A673 (cell line): ENCODE results near the gene RAB27B. TPM values are rescaled to one million over a fixed set of nuclear protein-coding genes. Genes with fewer than 3 reads are reported as not detected.
A peak's percentile ranks its signal among the peaks of the same experiment; 100 is the strongest.

Source experiments
- BruUV-seq: library from RNA; stranded (reverse); fragments of 400-500 nt; replicated peaks from 2 replicates; lab custom pipeline; 2021; lab: Mats Ljungman, UMichigan
- CTCF ChIA-PET: fragments of 300-600 bp; sonication (Branson Sonifier 250); formaldehyde crosslinking; loops from one replicate; lab custom pipeline; 2022; ENCODE audit warnings: antibody characterized with exemption; lab: Charles Lee
- POLR2A ChIA-PET: fragments of 300-600 bp; sonication (Branson Sonifier 250); formaldehyde crosslinking; loops from one replicate; lab custom pipeline; 2022; ENCODE audit warnings: antibody characterized with exemption; ENCODE audit not compliant: low non-redundant PET; lab: Charles Lee
- DNase-seq: peaks from one replicate; pipeline ENCODE4 v3.0.0-alpha.2; 2015; ENCODE audit warnings: low spot score
- H3K27ac ChIP-seq: fragments of 200-600 bp; sonication (generic); 2 replicates; pipeline ENCODE4 v1.5.1; 2016; ENCODE audit warnings: mixed run types, low read depth, mild to moderate bottlenecking, mixed read lengths, antibody characterized with exemption, low read length; ENCODE audit not compliant: poor library complexity, severe bottlenecking
- H3K27me3 ChIP-seq: fragments of 200-600 bp; sonication (generic); replicated peaks from 2 replicates; pipeline ENCODE4 v1.6.1; 2017; ENCODE audit warnings: mixed run types, low read depth, mild to moderate bottlenecking, mixed read lengths, antibody characterized with exemption, low read length; ENCODE audit not compliant: insufficient read depth, poor library complexity
- H3K36me3 ChIP-seq: fragments of 200-600 bp; sonication (generic); 2 replicates; pipeline ENCODE4 v1.6.1; 2016; ENCODE audit warnings: mixed run types, mild to moderate bottlenecking, mixed read lengths, antibody characterized with exemption, low read length; ENCODE audit not compliant: insufficient read depth, poor library complexity, severe bottlenecking
- H3K4me1 ChIP-seq: fragments of 200-600 bp; sonication (generic); 2 replicates; pipeline ENCODE4 v1.6.1; 2017; ENCODE audit warnings: mixed run types, mild to moderate bottlenecking, mixed read lengths, antibody characterized with exemption, low read length; ENCODE audit not compliant: insufficient read depth, poor library complexity, severe bottlenecking
- H3K4me3 ChIP-seq: fragments of 200-600 bp; sonication (generic); 2 replicates; pipeline ENCODE4 v1.5.1; 2016; ENCODE audit warnings: low read depth, mixed run types, mild to moderate bottlenecking, mixed read lengths, low read length; ENCODE audit not compliant: poor library complexity, severe bottlenecking
- H3K9me3 ChIP-seq: fragments of 200-600 bp; sonication (generic); 2 replicates; pipeline ENCODE4 v1.6.1; 2016; ENCODE audit warnings: mixed run types, low read depth, mild to moderate bottlenecking, mixed read lengths, antibody characterized with exemption, low read length; ENCODE audit not compliant: poor library complexity, severe bottlenecking
- CTCF ChIP-seq: fragments of 300-800, 200-600 bp; sonication (generic); conservative IDR thresholded peaks from 2 replicates; pipeline ENCODE4 v1.5.1; 2017; ENCODE audit warnings: low read depth, mild to moderate bottlenecking, antibody characterized with exemption, low read length, moderate library complexity, mixed read lengths
- EZH2 ChIP-seq: fragments of 200-600 bp; sonication (generic); IDR thresholded peaks from 2 replicates; pipeline ENCODE4 v1.6.1; 2017; ENCODE audit warnings: borderline replicate concordance, low read depth, mild to moderate bottlenecking, mixed read lengths, antibody characterized with exemption, low read length; ENCODE audit not compliant: poor library complexity, severe bottlenecking
- intact Hi-C: fragments of 100-400 bp; cut with micrococcal nuclease; formaldehyde crosslinking; loops from one replicate; pipeline ENCODE4 v1.10.0; 2022; ENCODE audit not compliant: unreplicated experiment
- total RNA-seq: library from RNA; stranded (reverse); gene quantifications from 2 replicates; pipeline ENCODE4 v1.2.3, GENCODE V29; 2021

RAB27B gene
- total RNA-seq, 1 experiment from 2014 or later = not detected

- POLR2A ChIA-PET = no interaction called here
- no peaks in the 10 kb centered on the region for H3K36me3 ChIP-seq
- intact Hi-C loops = no loop called here
- H3K4me1 ChIP-seq = no peaks in the 10 kb centered on the region
- no peak overlapping the region for H3K27ac ChIP-seq
- no peak overlapping the region for H3K4me3 ChIP-seq
- peaks cover 20% of the 10 kb centered on the region for H3K27me3 ChIP-seq
- no peaks in the 10 kb centered on the region for H3K9me3 ChIP-seq
- no peak for DNase-seq
- CTCF ChIA-PET = no interaction called here
- BruUV-seq = no TSS peak
- no peak for TF ChIP-seq EZH2
Measured at GRCh38 chr18:54812885-54813284, 15.4 kb upstream of the RAB27B start.

GRCh38 chr18:54813305-54813704, 15.0 kb upstream of the RAB27B start:
- Histone ChIP-seq H3K4me3 (no peak overlapping the region), H3K9me3 (no peaks in the 10 kb centered on the region), H3K27ac (no peak overlapping the region), H3K36me3 (no peaks in the 10 kb centered on the region), H3K27me3 (peaks cover 24% of the 10 kb centered on the region), H3K4me1 (no peaks in the 10 kb centered on the region)
- TF ChIP-seq CTCF = no peak
- TF ChIP-seq EZH2 = no peak
- no peak for DNase-seq
- intact Hi-C loops = no loop called here
- ChIA-PET CTCF (no interaction called here), POLR2A (no interaction called here)
- no TSS peak for BruUV-seq

GRCh38 chr18:54813977-54814565, 14.2 kb upstream of the RAB27B start:
- CTCF ChIA-PET = no interaction called here

More at GRCh38 chr18:54813977-54814565, 14.2 kb upstream of the RAB27B start:
- Histone ChIP-seq H3K27me3 (peaks cover 24% of the 10 kb centered on the region), H3K36me3 (no peaks in the 10 kb centered on the region), H3K4me3 (no peak overlapping the region), H3K27ac (no peak overlapping the region), H3K4me1 (no peaks in the 10 kb centered on the region), H3K9me3 (no peaks in the 10 kb centered on the region)
- no TSS peak for BruUV-seq
- intact Hi-C loops = no loop called here
- DNase-seq = peak; percentile 1
- TF ChIP-seq CTCF (no peak), EZH2 (no peak)
- POLR2A ChIA-PET = no interaction called here
